Suppressor macrophage treated with lipopolysaccharide for 1 hour (primary cell): ENCODE data around the gene OTULIN.

Experiments
- DNase-seq, 3 donors: peaks; one replicate each; pipeline ENCODE4 v3.0.0-alpha.2; 2020 to 2022

The OTULIN gene

GRCh38 chr5:14699807-14700400 is 35.4 kb downstream of the OTULIN start:
- DNase-seq: no peak

- peak; percentile 58 to 62 (median 58) for DNase-seq
Measured at GRCh38 chr5:14700478-14701436, 36.2 kb downstream of the OTULIN start.

- no peak for DNase-seq
Measured at GRCh38 chr5:14701556-14701955, 37.0 kb downstream of the OTULIN start.

- DNase-seq: no peak
Measured at GRCh38 chr5:14702238-14702839, 37.8 kb downstream of the OTULIN start.

- DNase-seq: no peak
Measured at GRCh38 chr5:14705556-14705955, 41.0 kb downstream of the OTULIN start.

- peak; percentile 34 to 65 (median 59) for DNase-seq
Measured at GRCh38 chr5:14706615-14707021, 42.1 kb downstream of the OTULIN start.

GRCh38 chr5:14707811-14708390 is 43.4 kb downstream of the OTULIN start:
- DNase-seq: no peak

- DNase-seq: no peak
Measured at GRCh38 chr5:14708551-14708950, 44.0 kb downstream of the OTULIN start.

GRCh38 chr5:14710313-14710994 is 45.9 kb downstream of the OTULIN start:
- DNase-seq: no peak

GRCh38 chr5:14712131-14712530 is 47.6 kb downstream of the OTULIN start:
- no peak for DNase-seq

GRCh38 chr5:14712666-14713065 is 48.1 kb downstream of the OTULIN start:
- no peak for DNase-seq

GRCh38 chr5:14713476-14714390 is 49.2 kb downstream of the OTULIN start:
- peak; percentile 19 to 26 (median 21) for DNase-seq

- DNase-seq: no peak
Measured at GRCh38 chr5:14714706-14715105, 50.2 kb downstream of the OTULIN start.

- DNase-seq: no peak
Measured at GRCh38 chr5:14715481-14715880, 51.0 kb downstream of the OTULIN start.

GRCh38 chr5:14716755-14717752 is 52.5 kb downstream of the OTULIN start:
- no peak for DNase-seq

GRCh38 chr5:14718778-14719177 is 54.3 kb downstream of the OTULIN start:
- no peak for DNase-seq

- no peak for DNase-seq
Measured at GRCh38 chr5:14720236-14720923, 55.9 kb downstream of the OTULIN start.

- peak in 1 of 3 donors; percentile 20 for DNase-seq
Measured at GRCh38 chr5:14721990-14722656, 57.6 kb downstream of the OTULIN start.

- no peak for DNase-seq
Measured at GRCh38 chr5:14722923-14723322, 58.4 kb downstream of the OTULIN start.
